Measurements from ENCODE around the gene CDT1.
"Not testable (repeated sequence)": the region's sequence is repeated elsewhere in the genome, so short reads cannot be mapped to it uniquely, and the experiment has no call there.

The CDT1 gene

DNA sequence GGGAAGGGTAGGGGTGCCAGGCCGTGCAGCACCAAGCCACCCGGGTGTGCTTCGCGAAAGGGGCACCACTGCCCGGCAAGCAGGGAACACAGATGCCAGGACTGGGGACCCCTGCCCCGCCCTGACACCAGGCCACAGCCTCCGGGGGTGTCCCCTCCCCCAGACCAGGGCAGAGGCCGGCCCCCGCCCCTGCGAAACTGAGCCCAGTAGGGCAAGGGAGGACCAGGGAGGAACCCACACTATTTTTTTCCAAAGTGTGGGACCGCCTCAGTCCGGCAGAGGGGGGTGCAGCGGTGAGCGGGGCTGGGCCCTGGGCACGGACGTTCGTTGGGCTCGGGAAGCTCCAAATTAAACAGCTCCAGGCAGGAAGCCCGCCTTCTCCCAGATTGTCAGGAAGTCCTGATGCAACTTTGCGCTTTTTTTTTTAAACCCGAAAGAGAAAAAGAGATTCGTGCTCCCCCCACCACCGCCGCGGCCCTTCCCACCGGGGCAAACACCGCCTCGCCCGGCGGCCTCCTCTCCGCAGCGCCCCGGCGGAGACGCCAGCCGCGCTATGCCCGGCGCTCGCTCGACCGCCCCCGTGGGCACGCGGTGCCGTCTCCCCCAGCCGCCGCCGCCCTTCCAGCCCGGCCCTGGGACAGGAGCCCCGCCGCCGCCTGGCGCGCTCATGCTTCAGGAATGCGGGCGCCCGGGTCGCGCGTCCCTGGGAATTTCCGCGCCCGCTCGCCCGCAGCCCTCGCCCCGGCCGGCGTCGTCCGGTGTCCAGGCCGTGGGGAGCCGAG, 19.3 kb upstream of the CDT1 start:
- DNase-seq: peak; percentile 84

- DNase-seq: no peak
Measured at GRCh38 chr16:88784856-88785105, 18.8 kb upstream of the CDT1 start.

GRCh38 chr16:88785106-88785924, 18.3 kb upstream of the CDT1 start, which contains the start of gene PIEZO1:
TSS of gene PIEZO1 (minus strand) at chr16:88785220. CDS start at chr16:88784964, 256 bp downstream.
- DNase-seq: peak; percentile 44

DNA sequence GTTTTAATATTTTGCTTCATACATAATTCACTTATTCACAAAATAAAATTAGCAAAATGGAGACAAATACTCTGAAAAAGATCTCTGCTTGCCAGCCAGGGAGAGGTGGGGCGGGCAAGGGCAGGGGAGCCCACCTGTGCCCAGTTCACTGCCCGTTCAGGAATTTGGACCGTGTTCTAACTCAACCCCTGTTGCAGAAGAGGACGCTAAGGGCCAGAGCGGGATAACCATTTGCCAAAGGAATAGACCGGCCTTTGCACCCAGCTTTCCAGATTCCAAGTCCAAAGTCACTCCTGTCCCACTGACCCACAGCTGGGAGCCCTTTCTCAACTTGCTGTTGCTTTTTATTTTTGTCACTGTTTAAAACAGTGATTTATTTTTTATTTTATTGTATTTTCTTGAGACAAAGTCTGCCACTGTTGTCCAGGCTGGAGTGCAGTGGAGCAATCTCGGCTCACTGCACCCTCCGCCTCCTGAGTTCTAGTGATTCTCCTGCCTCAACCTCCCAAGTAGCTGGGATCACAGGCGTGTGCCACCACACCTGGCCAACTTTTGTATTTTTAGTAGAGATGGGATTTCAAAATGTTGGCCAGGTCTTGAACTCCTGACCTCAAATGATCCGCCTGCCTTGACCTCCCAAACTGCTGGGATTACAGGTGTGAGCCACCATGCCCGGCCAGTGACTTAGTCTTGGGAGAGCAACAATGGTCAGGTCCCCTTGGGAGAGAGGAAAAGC, 15.8 kb upstream of the CDT1 start:
- no peak for DNase-seq

GRCh38 chr16:88788749-88789148, 14.8 kb upstream of the CDT1 start:
- not testable (repeated sequence) for DNase-seq

DNA sequence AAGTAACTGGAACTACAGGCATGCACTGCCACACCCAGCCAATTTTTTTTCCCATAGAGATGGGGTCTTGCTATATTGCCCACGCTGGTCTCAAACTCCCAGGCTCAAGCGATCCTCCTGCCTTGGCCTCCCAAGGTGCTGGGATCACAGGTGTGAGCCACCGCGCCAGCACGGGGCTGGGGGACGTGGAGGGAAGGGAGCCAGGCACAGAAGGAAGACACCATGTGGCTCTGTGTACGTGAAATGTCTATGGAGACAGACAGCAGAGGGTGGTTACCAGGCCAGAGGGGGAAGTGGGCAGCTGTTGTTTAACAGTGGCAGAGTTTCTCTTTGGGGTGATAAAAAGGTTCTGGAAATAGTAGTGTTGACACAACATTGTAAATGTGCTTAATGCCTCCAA, 14.0 kb upstream of the CDT1 start:
- DNase-seq: no peak

GRCh38 chr16:88790312-88791211, 13.0 kb upstream of the CDT1 start:
- no peak for DNase-seq

- DNase-seq: no peak
Measured at GRCh38 chr16:88792078-88792550, 11.5 kb upstream of the CDT1 start.

DNA sequence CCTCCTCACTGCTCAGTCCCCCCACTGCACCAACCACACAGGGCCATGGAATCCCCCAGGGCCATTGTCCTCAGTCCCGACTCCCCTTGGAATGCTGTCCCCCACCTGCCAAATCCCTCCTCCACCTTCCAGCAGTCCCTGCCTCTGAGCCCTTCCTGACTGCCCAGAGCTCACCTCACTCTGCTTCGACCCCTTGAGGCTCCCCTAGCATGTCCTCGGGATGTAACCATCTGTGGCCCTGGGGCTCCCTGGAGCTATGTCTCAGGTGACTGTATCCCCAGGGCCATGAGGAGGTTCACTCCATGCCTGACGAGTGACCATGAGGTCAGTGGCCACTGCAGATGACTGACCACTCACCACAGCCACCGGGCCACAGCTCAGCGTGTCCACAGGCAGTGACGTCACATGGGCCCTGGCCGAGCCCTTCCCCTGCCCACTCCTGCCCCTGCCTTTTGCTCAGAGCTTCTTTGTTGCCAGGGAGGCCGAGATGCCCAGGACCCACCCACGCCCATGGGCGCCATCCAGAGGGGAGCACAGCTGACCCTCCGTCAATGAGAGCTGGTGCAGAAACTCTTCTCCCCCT, 10.8 kb upstream of the CDT1 start:
- no peak for DNase-seq

- no peak for DNase-seq
Measured at GRCh38 chr16:88793251-88793954, 10.2 kb upstream of the CDT1 start.

GRCh38 chr16:88796278-88796677, 7.3 kb upstream of the CDT1 start:
- DNase-seq: no peak

GRCh38 chr16:88798073-88798472, 5.5 kb upstream of the CDT1 start:
- no peak for DNase-seq

DNA sequence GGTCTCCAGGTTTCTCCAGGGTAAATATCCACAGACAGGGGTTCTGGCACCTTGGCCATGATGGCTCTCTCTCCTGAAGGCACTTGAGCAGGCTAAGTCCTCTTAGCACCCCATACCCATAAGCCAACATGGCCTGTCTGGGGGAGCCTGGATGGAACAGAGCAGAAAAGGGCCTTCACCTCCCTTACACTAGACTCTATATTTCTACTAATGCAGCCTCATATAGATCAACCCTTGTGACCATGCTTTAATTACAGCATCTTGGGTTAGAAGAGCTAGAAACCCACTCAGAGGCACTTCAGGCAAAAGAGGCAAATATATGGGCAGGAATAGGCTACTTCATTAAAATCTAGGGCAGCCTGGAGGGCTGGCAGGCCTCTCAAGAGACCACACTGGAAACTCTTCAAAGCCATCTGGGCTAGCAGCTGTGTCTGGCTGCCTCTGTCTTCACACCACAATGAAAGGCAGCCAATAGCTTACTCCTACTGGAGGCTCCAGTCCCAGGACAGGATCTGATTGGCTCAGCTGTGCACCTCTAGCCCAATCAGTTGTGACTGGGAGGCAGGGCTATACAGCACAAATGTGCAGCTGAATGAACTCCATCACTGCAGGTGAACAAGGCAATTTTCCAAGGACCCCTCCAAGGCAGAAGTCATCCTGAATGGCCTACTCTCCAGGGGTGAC, 4.7 kb upstream of the CDT1 start:
- no peak for DNase-seq

DNA sequence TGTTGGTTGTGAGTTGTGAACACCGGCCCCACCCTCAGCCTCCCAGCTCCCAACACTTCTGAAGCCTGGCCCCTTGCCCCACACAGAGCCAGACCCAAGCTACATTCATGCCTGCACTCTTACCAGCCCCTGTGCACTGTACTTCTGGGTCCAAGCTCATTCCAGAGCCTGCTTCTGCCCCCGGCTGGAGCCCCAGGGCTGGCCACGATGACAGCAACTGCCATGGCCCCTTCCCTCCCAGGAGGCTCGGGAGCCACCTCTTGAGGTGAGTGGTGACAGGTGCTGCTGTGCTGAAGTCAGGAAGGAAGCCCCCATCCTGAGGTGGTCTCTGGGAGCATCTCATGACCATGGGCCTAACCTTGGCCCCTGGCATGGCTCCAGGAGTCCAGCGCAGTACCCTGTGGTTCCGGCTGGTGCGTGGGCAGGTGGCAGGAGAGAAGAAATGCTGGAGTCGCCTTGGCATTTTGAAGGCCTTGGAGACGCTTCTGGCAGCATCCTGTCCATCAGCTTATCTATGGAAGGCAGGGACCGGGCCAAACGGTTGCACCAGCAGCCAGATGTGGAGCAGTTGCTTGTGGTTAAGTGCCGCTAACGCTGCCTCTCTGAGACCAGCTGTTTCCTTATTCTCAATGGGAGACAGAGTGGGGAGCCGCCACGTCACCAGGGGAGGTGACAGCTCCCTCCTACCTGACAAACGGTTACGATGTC, 3.9 kb upstream of the CDT1 start:
- DNase-seq: no peak

DNA sequence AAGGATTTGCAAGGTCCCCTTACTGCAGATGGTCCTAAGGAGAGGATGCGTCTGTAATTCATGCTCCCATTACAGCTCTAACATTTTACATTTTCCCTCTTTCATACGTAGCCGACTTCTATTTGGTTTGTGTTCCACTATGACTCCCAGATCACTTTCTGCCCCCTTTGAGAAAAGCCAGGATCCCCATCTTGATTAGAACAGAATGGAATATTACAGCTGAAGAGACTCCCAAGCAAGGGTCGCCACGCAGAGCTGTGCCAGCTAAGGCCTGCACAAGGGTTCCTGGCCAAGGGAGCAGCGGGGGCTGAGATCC, 3.4 kb upstream of the CDT1 start:
- DNase-seq: no peak

GRCh38 chr16:88804173-88804551, 573 bp downstream of the CDT1 start:
- DNase-seq: no peak

GRCh38 chr16:88804552-88805339, 1.2 kb downstream of the CDT1 start:
- peak; percentile 10 for DNase-seq

GRCh38 chr16:88805340-88805715, 1.7 kb downstream of the CDT1 start:
- no peak for DNase-seq

DNA sequence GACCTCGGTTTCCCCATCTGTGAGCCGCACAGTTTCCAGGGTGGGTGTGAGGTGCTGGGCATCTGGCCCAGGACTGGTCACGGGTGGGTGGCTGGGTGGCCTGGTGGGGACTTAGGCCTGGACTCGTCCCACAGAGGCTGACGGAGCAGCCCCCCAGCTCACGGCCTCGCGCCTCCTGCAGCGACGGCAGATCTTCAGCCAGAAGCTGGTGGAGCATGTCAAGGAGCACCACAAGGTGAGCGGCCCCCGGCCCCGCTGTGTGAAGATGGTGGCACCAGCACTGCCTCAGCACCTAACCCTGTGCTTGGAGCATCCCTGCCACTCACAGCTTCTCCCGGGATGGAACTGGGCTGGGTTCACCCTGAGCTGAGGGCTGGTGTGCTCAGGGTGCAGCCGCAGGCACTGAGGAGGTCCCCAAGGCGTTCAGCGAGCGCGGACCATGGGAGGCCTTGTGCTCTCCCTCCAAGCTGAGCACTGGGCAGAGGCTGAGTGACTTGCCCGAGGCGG, 2.4 kb downstream of the CDT1 start:
- no peak for DNase-seq
